WI38 (cell line): ENCODE results near the gene PLXNA1.

Experiments used
- H3K4me3 ChIP-seq: 2 replicates; pipeline ENCODE4 v1.5.1; 2011; ENCODE audit warnings: low read depth, mild to moderate bottlenecking, control low read depth, low read length
- TF ChIP-seq, protein P1 (sequence below): IDR thresholded peaks from 2 replicates; pipeline ENCODE4 v1.5.1; 2012; ENCODE audit warnings: low read depth, mild to moderate bottlenecking, control low read depth, low read length

The PLXNA1 gene

DNA sequence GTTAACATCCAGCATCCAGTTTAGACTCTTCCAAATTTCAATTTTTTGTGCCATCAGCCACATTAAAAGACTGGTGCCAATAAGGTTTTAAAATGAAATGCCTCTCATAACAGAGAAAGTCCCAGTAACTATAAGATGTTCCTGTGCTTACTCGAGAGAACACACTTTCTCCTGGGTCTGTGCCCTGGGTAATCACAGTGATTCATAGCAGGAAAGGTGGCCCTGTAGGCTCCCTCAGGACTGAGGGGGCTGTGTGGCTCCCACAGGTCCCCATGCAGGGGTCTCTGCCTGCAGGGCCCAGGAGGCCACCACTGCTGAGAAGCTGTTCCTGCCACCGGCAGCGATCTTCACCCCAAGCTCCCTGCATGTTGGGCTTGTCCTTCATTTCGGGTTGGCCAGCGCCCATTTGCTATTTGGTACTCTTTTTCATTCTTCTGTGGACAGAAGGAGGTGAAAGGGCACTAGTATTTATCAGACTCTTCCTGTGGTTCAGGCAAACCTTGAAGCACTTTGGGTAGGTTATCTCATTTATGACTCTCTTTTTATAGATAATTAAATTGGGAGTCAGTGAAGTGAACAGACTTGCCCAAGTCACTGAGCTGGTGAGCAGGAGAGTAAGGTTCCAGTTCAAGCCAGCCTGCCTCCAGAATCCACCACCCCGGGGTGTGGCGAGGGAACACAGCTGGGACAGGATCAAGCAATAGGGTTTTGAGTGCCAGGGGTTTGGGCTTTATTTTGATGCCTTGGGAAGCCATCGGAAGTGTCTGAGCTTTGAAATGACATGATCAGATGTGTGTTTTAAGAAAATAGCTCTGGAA is 44.2 kb upstream of the PLXNA1 start:
- no peak overlapping the region for H3K4me3 ChIP-seq
- TF ChIP-seq, protein P1, sequence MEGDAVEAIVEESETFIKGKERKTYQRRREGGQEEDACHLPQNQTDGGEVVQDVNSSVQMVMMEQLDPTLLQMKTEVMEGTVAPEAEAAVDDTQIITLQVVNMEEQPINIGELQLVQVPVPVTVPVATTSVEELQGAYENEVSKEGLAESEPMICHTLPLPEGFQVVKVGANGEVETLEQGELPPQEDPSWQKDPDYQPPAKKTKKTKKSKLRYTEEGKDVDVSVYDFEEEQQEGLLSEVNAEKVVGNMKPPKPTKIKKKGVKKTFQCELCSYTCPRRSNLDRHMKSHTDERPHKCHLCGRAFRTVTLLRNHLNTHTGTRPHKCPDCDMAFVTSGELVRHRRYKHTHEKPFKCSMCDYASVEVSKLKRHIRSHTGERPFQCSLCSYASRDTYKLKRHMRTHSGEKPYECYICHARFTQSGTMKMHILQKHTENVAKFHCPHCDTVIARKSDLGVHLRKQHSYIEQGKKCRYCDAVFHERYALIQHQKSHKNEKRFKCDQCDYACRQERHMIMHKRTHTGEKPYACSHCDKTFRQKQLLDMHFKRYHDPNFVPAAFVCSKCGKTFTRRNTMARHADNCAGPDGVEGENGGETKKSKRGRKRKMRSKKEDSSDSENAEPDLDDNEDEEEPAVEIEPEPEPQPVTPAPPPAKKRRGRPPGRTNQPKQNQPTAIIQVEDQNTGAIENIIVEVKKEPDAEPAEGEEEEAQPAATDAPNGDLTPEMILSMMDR = no peak

DNA sequence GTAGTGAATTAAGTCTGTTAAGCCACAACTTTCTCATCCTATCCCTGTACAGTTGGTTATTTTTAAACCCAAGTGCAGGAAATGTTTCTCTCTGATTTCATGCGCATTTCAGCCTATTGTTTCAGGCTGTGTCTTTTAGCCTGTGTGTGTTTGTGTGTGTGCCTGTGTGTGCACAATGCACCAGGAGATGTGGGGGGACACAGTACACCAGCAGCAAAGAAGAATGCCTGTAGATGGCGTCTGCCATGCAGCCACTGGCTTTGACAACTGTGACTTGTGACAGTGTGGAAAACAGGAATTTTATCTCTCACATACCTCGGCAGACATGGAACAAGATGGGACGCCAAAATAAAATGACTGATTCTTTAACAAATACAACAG is 43.6 kb upstream of the PLXNA1 start:
- no peak overlapping the region for H3K4me3 ChIP-seq
- TF ChIP-seq, protein P1 = no peak

- TF ChIP-seq, protein P1 = no peak
Measured at GRCh38 chr3:126939733-126940132, 43.2 kb upstream of the PLXNA1 start.

GRCh38 chr3:126941721-126942270 is 41.1 kb upstream of the PLXNA1 start:
- TF ChIP-seq, protein P1 = no peak
- no peak overlapping the region for H3K4me3 ChIP-seq

More at GRCh38 chr3:126939733-126940132, 43.2 kb upstream of the PLXNA1 start:
- H3K4me3 ChIP-seq = no peak overlapping the region

GRCh38 chr3:126944089-126944965 is 38.6 kb upstream of the PLXNA1 start:
- no peak overlapping the region for H3K4me3 ChIP-seq
- TF ChIP-seq, protein P1 = no peak

DNA sequence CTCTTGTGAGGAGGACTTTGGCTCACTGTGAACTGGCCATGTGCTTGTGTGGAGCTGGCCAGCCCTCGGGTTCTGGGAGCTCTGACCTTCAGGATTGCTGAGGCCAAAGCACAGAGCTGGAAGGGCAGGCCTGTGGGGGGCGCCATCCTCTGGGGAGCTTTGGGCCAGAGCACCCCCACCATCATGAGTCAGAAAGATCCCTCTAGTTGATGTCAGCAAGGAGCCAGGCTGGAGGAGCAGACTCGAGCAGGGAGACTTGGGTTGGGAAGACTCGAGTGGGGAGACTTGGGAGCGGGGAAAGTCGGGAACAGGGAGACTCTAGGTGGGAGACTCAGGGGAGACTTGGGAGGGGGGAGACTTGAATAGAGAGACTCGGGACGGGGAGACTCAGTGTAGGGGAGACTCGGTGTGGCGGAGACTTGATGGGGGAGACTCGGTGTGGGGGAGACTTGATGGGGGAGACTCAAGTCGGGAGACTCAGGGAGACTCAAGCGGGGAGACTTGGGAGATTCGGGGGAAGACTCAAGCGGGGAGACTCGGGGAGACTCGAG is 37.7 kb upstream of the PLXNA1 start:
- no peak overlapping the region for H3K4me3 ChIP-seq
- TF ChIP-seq, protein P1 = no peak
